ENCODE measurements around the gene DCAF11. TPM values are rescaled to one million over a fixed set of nuclear protein-coding genes. Genes with fewer than 3 reads are reported as not detected.

The DCAF11 gene
- total and polyA plus RNA-seq, 2 of the 13 experiments (the other 11 are each of a cell fraction or from before 2014, with no cell fraction given), result 150 to 257 TPM

- TF ChIP-seq ZNF12 (CRISPR knock-in tag; IDR thresholded peaks at IDR 0.05) (no peak), NBN (conservative IDR thresholded peaks at IDR 0.05) (no peak), SETDB1 (CRISPR knock-in tag; IDR thresholded peaks at IDR 0.05; ENCODE audit: borderline replicate concordance) (no peak), ONECUT2 (CRISPR knock-in tag; IDR thresholded peaks at IDR 0.05) (no peak), TARDBP (CRISPR knock-in tag; IDR thresholded peaks at IDR 0.05) (peak; percentile 46; the same call in 1 of the 2 replicates), ZNF782 (CRISPR knock-in tag; IDR thresholded peaks at IDR 0.05; ENCODE audit: borderline replicate concordance) (peak; percentile 12; the same call in 1 of the 2 replicates), ZNF383 (CRISPR knock-in tag; IDR thresholded peaks at IDR 0.05; ENCODE audit: borderline replicate concordance) (no peak), ZUFSP (CRISPR knock-in tag; IDR thresholded peaks at IDR 0.05; ENCODE audit: borderline replicate concordance) (no peak), ZMYM2 (CRISPR knock-in tag; IDR thresholded peaks at IDR 0.05) (no peak), ZNF260 (CRISPR knock-in tag; IDR thresholded peaks at IDR 0.05; ENCODE audit: borderline replicate concordance, low read depth) (no peak), ZFYVE20 (CRISPR knock-in tag; IDR thresholded peaks at IDR 0.05; ENCODE audit: borderline replicate concordance, low read depth) (no peak), BRF2 (CRISPR knock-in tag; IDR thresholded peaks at IDR 0.05) (no peak), BRCA1 (CRISPR knock-in tag; IDR thresholded peaks at IDR 0.05) (no peak), ZNF354B (CRISPR knock-in tag; IDR thresholded peaks at IDR 0.05) (no peak), PRDM10 (CRISPR knock-in tag; IDR thresholded peaks at IDR 0.05; ENCODE audit: low read depth) (no peak), MAFG (CRISPR knock-in tag; IDR thresholded peaks at IDR 0.05) (no peak), ZFP36 (IDR thresholded peaks at IDR 0.05; ENCODE audit: borderline replicate concordance, low read depth, low read length, partially characterized antibody) (no peak), ZNF772 (CRISPR knock-in tag; IDR thresholded peaks at IDR 0.05) (0 out of 2 replicates have a peak, but pooled peaks have one; percentile 53), ZNF468 (CRISPR knock-in tag; IDR thresholded peaks at IDR 0.05) (no peak), ZBTB21 (CRISPR knock-in tag; IDR thresholded peaks at IDR 0.05) (no peak), ZNF850 (CRISPR knock-in tag; conservative IDR thresholded peaks at IDR 0.05) (no peak), IKZF5 (CRISPR knock-in tag; IDR thresholded peaks at IDR 0.05) (no peak)
Measured at GRCh38 chr14:24067133-24068082, 47.2 kb upstream of the DCAF11 start (continued).
